GM12878 (cell line): ENCODE data around the gene ALDH3B2. TPM values are rescaled to one million over a fixed set of nuclear protein-coding genes. Genes with fewer than 3 reads are reported as not detected.

Experiments used
- ATAC-seq: fragments of 200-7000 bp; cut with Tn5 transposase; 3 replicates; pipeline ENCODE4 v1.9.1; 2020; ENCODE audit warnings: mild to moderate bottlenecking, moderate library complexity
- BruUV-seq: library from RNA; stranded (reverse); fragments of 400-500 nt; replicated peaks from 2 replicates; lab custom pipeline; 2021; lab: Mats Ljungman, UMichigan
- CTCF ChIA-PET: fragments of 300-600 bp; sonication (Branson Sonifier 250); formaldehyde crosslinking; extraction: SDS; loops from one replicate; lab custom pipeline; 2021; ENCODE audit warnings: inconsistent platforms; lab: Yijun Ruan, JAX
- POLR2A ChIA-PET: fragments of 350-600 bp; formaldehyde crosslinking; extraction: SDS; loops from one replicate; lab custom pipeline; 2021; ENCODE audit warnings: inconsistent platforms; lab: Charles Lee
- RAD21 ChIA-PET: fragments of 300-600 bp; sonication (Branson Sonifier 250); formaldehyde crosslinking; loops from one replicate; lab custom pipeline; 2023; ENCODE audit warnings: antibody characterized with exemption; ENCODE audit not compliant: unreplicated experiment; lab: Charles Lee
- SMC1A ChIA-PET: fragments of 300-600 bp; sonication (Branson Sonifier 250); formaldehyde crosslinking; loops from one replicate; lab custom pipeline; 2023; ENCODE audit not compliant: unreplicated experiment, uncharacterized antibody; lab: Charles Lee
- DNase-seq: peaks from one replicate; pipeline ENCODE4 v3.0.0-alpha.2; 2011; ENCODE audit warnings: low read depth, low spot score
- FAIRE-seq: peaks from 3 replicates; lab custom pipeline; 2011; peaks lifted over from hg19 to GRCh38; lab: Jason Lieb, UNC
- H2AFZ ChIP-seq: 2 replicates; pipeline ENCODE4 v1.6.0; 2011; ENCODE audit warnings: low read depth, low read length, control low read depth; ENCODE audit not compliant: control insufficient read depth
- H3K27ac ChIP-seq: 2 replicates; pipeline ENCODE4 v1.5.1; 2011; ENCODE audit warnings: control low read depth; ENCODE audit not compliant: control insufficient read depth, insufficient read depth
- H3K27me3 ChIP-seq, 2 experiments: replicated peaks in 1 of 2; 2 replicates each; pipeline versions ENCODE4 v1.6.0 to v1.6.1; 2011; ENCODE audit warnings: low read length in 1 of 2; ENCODE audit not compliant: control insufficient read depth in 2 of 2, insufficient read depth in 2 of 2
- H3K36me3 ChIP-seq, 2 experiments: 2 replicates each; pipeline ENCODE4 v1.5.1; 2011; ENCODE audit warnings: low read length in 1 of 2; ENCODE audit not compliant: control insufficient read depth in 2 of 2, insufficient read depth in 2 of 2
- H3K4me1 ChIP-seq: 2 replicates; pipeline ENCODE4 v1.6.1; 2011; ENCODE audit warnings: mild to moderate bottlenecking, low read length, moderate library complexity, mixed read lengths; ENCODE audit not compliant: control insufficient read depth, insufficient read depth
- H3K4me2 ChIP-seq: 2 replicates; pipeline ENCODE4 v1.6.0; 2011; ENCODE audit warnings: control low read depth; ENCODE audit not compliant: control insufficient read depth, insufficient read depth
- H3K4me3 ChIP-seq: fragments of 200-600 bp; sonication (generic); 2 replicates; pipeline ENCODE4 v1.5.1; 2016
- H3K79me2 ChIP-seq: 2 replicates; pipeline ENCODE4 v1.6.0; 2011; ENCODE audit warnings: low read length; ENCODE audit not compliant: control insufficient read depth, insufficient read depth
- H3K9ac ChIP-seq: 2 replicates; pipeline ENCODE4 v1.8.0; 2011; ENCODE audit warnings: low read length, control low read depth, mixed read lengths; ENCODE audit not compliant: control insufficient read depth, insufficient read depth
- H3K9me3 ChIP-seq: replicated peaks from 3 replicates; pipeline ENCODE4 v1.5.1; 2011; ENCODE audit warnings: mild to moderate bottlenecking, low read length; ENCODE audit not compliant: control insufficient read depth, insufficient read depth
- H4K20me1 ChIP-seq: 2 replicates; pipeline ENCODE4 v1.6.0; 2011; ENCODE audit not compliant: control insufficient read depth, insufficient read depth
- BHLHE40 ChIP-seq, 2 experiments: fragments of 450-650 bp in 1 of 2; IDR thresholded peaks; 2 replicates each; pipeline ENCODE4 v1.6.1; 2011 to 2017; ENCODE audit warnings: low read depth in 2 of 2, borderline replicate concordance in 1 of 2, improper control_type of control experiment in 1 of 2, low read length in 1 of 2, mild to moderate bottlenecking in 1 of 2
- CREB1 ChIP-seq: IDR thresholded peaks from 2 replicates; pipeline ENCODE4 v1.6.1; 2012; ENCODE audit warnings: low read depth, mild to moderate bottlenecking, inconsistent platforms
- CREM ChIP-seq: IDR thresholded peaks from 2 replicates; pipeline ENCODE4 v1.6.1; 2014; ENCODE audit warnings: antibody characterized with exemption, low read depth
- DPF2 ChIP-seq: fragments of 450-650 bp; IDR thresholded peaks from 2 replicates; pipeline ENCODE4 v1.6.1; 2017; ENCODE audit warnings: mild to moderate bottlenecking
- EED ChIP-seq: sonication (generic); IDR thresholded peaks from 2 replicates; pipeline ENCODE4 v1.6.1; 2016; ENCODE audit warnings: antibody characterized with exemption, low read depth
- ETV6 ChIP-seq, 2 experiments: fragments of 450-650 bp in 1 of 2; IDR thresholded peaks in 1 of 2; conservative IDR thresholded peaks in 1 of 2; 2 replicates each; pipeline ENCODE4 v1.6.1; 2014; ENCODE audit warnings: antibody characterized with exemption in 1 of 2, borderline replicate concordance in 1 of 2, low read depth in 1 of 2, mild to moderate bottlenecking in 1 of 2, moderate library complexity in 1 of 2
- FOXM1 ChIP-seq: IDR thresholded peaks from 2 replicates; pipeline ENCODE4 v1.6.1; 2012; ENCODE audit warnings: low read depth, mild to moderate bottlenecking, inconsistent platforms, low read length, moderate library complexity
- GATAD2B ChIP-seq: fragments of 450-650 bp; conservative IDR thresholded peaks from 2 replicates; pipeline ENCODE4 v1.6.1; 2017; ENCODE audit warnings: low read depth, mild to moderate bottlenecking, moderate library complexity
- IKZF2 ChIP-seq, 2 experiments: fragments of 450-650 bp; IDR thresholded peaks; 2 replicates each; pipeline ENCODE4 v1.6.1; 2017; ENCODE audit warnings: mild to moderate bottlenecking in 2 of 2, moderate library complexity in 2 of 2
- MEF2A ChIP-seq: IDR thresholded peaks from 2 replicates; pipeline ENCODE4 v1.6.1; 2011; ENCODE audit warnings: low read depth, mild to moderate bottlenecking, low read length, moderate library complexity; ENCODE audit not compliant: insufficient read depth
- MTA3 ChIP-seq: IDR thresholded peaks from 2 replicates; pipeline ENCODE4 v1.6.1; 2012; ENCODE audit warnings: low read length, inconsistent platforms, borderline replicate concordance
- NR2C2 ChIP-seq: IDR thresholded peaks from 2 replicates; pipeline ENCODE4 v1.6.1; 2011; ENCODE audit warnings: borderline replicate concordance, low read depth; ENCODE audit not compliant: control insufficient read depth, insufficient read length
- PAX8 ChIP-seq: fragments of 450-650 bp; IDR thresholded peaks from 2 replicates; pipeline ENCODE4 v1.6.1; 2017; ENCODE audit warnings: mild to moderate bottlenecking, moderate library complexity
- POLR2AphosphoS5 ChIP-seq: IDR thresholded peaks from 2 replicates; pipeline ENCODE4 v1.6.1; 2011; ENCODE audit warnings: mild to moderate bottlenecking, low read length, inconsistent platforms
- RCOR1 ChIP-seq: conservative IDR thresholded peaks from 2 replicates; pipeline ENCODE4 v1.6.1; 2012; ENCODE audit warnings: low read depth, low read length, improper control_type of control experiment
- SIN3A ChIP-seq: IDR thresholded peaks from 2 replicates; pipeline ENCODE4 v1.6.1; 2012; ENCODE audit warnings: low read depth, low read length, improper control_type of control experiment
- SMAD5 ChIP-seq: IDR thresholded peaks from 2 replicates; pipeline ENCODE4 v1.6.1; 2016; ENCODE audit warnings: antibody characterized with exemption, low read depth
- SP1 ChIP-seq: IDR thresholded peaks from one replicate; pipeline ENCODE4 v1.6.1; 2011; ENCODE audit warnings: low read depth, low read length
- TCF3 ChIP-seq: IDR thresholded peaks from 2 replicates; pipeline ENCODE4 v1.6.1; 2012; ENCODE audit warnings: low read depth, mild to moderate bottlenecking, low read length, borderline replicate concordance; ENCODE audit not compliant: insufficient read depth
- WGBS: methylation state at CpG from one replicate; pipeline ENCODE4 v1.1.6; 2016; ENCODE audit warnings: low lambda C conversion rate; ENCODE audit not compliant: insufficient replicate concordance, insufficient coverage; ENCODE audit errors: missing lambda C conversion rate; 5-methylcytosine and 5-hydroxymethylcytosine counted together
- in situ Hi-C: fragments of 300-500 bp; cut with MboI; formaldehyde crosslinking; loops from 9 replicates; pipeline ENCODE4 v1.14.3; 2018; ENCODE audit warnings: mixed read lengths
- intact Hi-C: fragments of 100-400 bp; cut with micrococcal nuclease; formaldehyde crosslinking; loops from one replicate; pipeline ENCODE4 v1.14.2; 2022; ENCODE audit not compliant: unreplicated experiment
- polyA plus RNA-seq, 11 experiments: library from polyadenylated mRNA; depleted of rRNA in 4 of 11; unstranded in 6 of 11; stranded (reverse) in 5 of 11; fragments of >200 nt; fragmentation: Nextera tagmentation in 4 of 11; fragmentation: Illumina TruSeq in 1 of 11; extraction: Ambion mirVana in 4 of 11; extraction: Trizol in 1 of 11; gene quantifications; 1 replicate in 1 of 11; 2 replicates in 10 of 11; pipeline versions ENCODE4 v1.2.1 to v1.2.3, GENCODE V29; 2011 to 2016; ENCODE audit warnings: inconsistent platforms in 2 of 11, missing spikeins in 2 of 11, low read depth in 1 of 11
- total RNA-seq, 4 experiments: library from RNA; depleted of rRNA in 3 of 4; stranded (reverse); fragments of >200 nt in 3 of 4; fragmentation: Illumina TruSeq in 1 of 4; extraction: Trizol in 1 of 4; gene quantifications; 2 replicates each; pipeline versions ENCODE4 v1.2.1 to v1.2.3, GENCODE V29; 2013 to 2021

ALDH3B2 gene
- total and polyA plus RNA-seq, 10 of the 15 experiments (the other 5 are each of a cell fraction or from before 2014, with no cell fraction given), result 0.09 to 0.17 TPM; not detected in 8

DNA sequence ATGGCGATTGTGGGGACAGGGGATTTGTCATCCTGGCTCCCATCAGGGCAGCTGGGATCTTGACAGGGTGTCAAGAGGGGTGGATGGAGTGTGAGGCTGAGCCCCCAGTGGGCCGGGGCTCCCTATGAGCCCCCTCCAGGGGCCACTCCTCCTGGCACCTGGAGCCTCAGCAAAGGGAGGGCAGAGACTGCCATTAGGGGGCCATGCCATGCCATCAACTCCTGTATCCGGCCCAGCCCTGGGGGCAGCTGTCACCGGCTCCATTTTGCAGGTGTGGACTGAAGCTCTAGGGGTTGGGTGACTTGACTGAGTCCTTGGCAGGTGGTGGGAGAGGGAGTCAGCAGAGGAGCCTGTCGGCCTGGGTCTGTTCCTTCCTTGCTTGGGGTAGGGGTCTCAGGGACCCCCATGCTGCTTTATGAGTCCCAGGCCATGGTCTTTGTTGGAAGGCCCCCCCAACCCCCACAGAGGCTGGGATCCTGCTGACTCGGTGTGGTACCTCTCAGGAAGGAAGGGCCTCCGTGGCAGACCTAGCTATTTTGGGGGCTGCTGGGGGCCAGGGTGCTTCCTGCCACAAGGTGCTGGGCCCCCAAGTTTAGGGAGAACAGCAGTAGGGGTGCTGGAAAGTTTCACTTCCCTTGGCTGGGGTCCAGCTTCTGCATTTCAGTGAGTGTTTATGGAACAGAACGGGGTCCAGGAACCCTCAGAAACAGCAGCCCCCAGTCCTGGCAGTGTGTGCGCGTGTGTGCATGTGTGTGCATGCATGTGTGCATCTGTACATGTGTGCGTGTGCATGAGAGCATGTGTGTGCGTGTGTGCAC, 25.4 kb downstream of the ALDH3B2 start:
- WGBS, result 11% methylated on average over 12 of the region's 12 CpGs
- Histone ChIP-seq H3K4me3 (peak overlapping the region; percentile 9; the same call in 1 of the 2 replicates), H3K4me2 (peak overlapping the region; percentile 75), H3K36me3 (no peaks in the 10 kb centered on the region), H4K20me1 (no peaks in the 10 kb centered on the region), H2AFZ (0 out of 2 replicates have a peak overlapping the region, but pooled peaks have one; percentile 6), H3K9me3 (peaks cover 2% of the 10 kb centered on the region; the same call in 2 of the 3 replicates), H3K79me2 (no peaks in the 10 kb centered on the region), H3K27me3 (no peaks in the 10 kb centered on the region), H3K4me1 (peaks cover 61% of the 10 kb centered on the region), H3K9ac (peak overlapping the region; percentile 30; the same call in 1 of the 2 replicates), H3K27ac (peak overlapping the region; percentile 78)
- RAD21 ChIA-PET, result interaction anchor here (0.7 to 5.6 kb wide), 8 partner anchors 8 to 248 kb away, joined by 3 to 49 read pairs (median 5); partner anchors contain the start of genes NUDT8 and PPP1CA
- FAIRE-seq (no peak), ATAC-seq (peak; percentile 10), DNase-seq (peak; percentile 57)
- CTCF ChIA-PET, result interaction anchor here (0.8 to 8.4 kb wide), 20 partner anchors 9 to 300 kb away, joined by 3 to 132 read pairs (median 4); partner anchors contain the start of genes NUDT8 and TBX10
- intact Hi-C loops, result no loop called here
- in situ Hi-C loops, result no loop called here
- SMC1A ChIA-PET, result interaction anchor here (0.6 to 6.2 kb wide), 10 partner anchors 8 to 72 kb away, joined by 3 to 69 read pairs (median 3); no protein-coding TSS in a partner anchor
- no TSS peak for BruUV-seq
- POLR2A ChIA-PET, result interaction anchor here (0.6 to 3.8 kb wide), 5 partner anchors 9 to 187 kb away, joined by 3 to 16 read pairs (median 4); partner anchors contain the start of gene NUDT8
- TF ChIP-seq CREB1 (0 out of 2 replicates have a peak, but pooled peaks have one; percentile 27), SMAD5 (no peak), CREM (peak; percentile 75), FOXM1 (0 out of 2 replicates have a peak, but pooled peaks have one; percentile 43), TCF3 (0 out of 2 replicates have a peak, but pooled peaks have one; percentile 11), POLR2AphosphoS5 (no peak), SIN3A (0 out of 2 replicates have a peak, but pooled peaks have one; percentile 8), ETV6 (conservative IDR thresholded peaks at IDR 0.05 in 1 of 2, IDR thresholded peaks at IDR 0.05 in 1 of 2; ENCODE audit: borderline replicate concordance in 1 of 2, low read depth in 1 of 2) (peak in 1 of 2 experiments; percentile 76; a peak in 1 of 4 replicates), MEF2A (peak; percentile 95), MTA3 (peak; percentile 59; the same call in 1 of the 2 replicates), RCOR1 (no peak), NR2C2 (no peak), BHLHE40 (IDR thresholded peaks at IDR 0.05; ENCODE audit: borderline replicate concordance in 1 of 2, low read depth in 2 of 2, low read length in 1 of 2) (peak in 1 of 2 experiments; percentile 11; a peak in 1 of 4 replicates), EED (peak; percentile 97), SP1 (peak; percentile 58), IKZF2 (IDR thresholded peaks at IDR 0.05) (peak; percentile 67 to 70), DPF2 (peak; percentile 66), GATAD2B (peak; percentile 40; the same call in 1 of the 2 replicates), PAX8 (no peak)
